GM23338 (cell line): ENCODE data around the gene SLC39A11. TPM values are rescaled to one million over a fixed set of nuclear protein-coding genes. Genes with fewer than 3 reads are reported as not detected.

Source experiments
- ATAC-seq: fragments of 200-7000 bp; cut with Tn5 transposase; 3 replicates; pipeline ENCODE4 v1.9.1; 2020
- DNase-seq: peaks from one replicate; pipeline ENCODE4 v3.0.0-alpha.2; 2015; ENCODE audit warnings: low spot score
- H2AFZ ChIP-seq: fragments of 200-600 bp; sonication (generic); 2 replicates; pipeline ENCODE4 v1.8.0; 2016; ENCODE audit warnings: antibody characterized with exemption, mild to moderate bottlenecking, moderate library complexity
- H3F3A ChIP-seq: fragments of 200-600 bp; sonication (generic); replicated peaks from 2 replicates; pipeline ENCODE4 v1.8.0; 2017; ENCODE audit warnings: antibody characterized with exemption, mixed run types, low read depth
- H3K27ac ChIP-seq: fragments of 200-600 bp; sonication (generic); 2 replicates; pipeline ENCODE4 v1.6.1; 2016; ENCODE audit warnings: low read depth
- H3K27me3 ChIP-seq: fragments of 200-600 bp; sonication (generic); 2 replicates; pipeline ENCODE4 v1.8.0; 2016; ENCODE audit warnings: mild to moderate bottlenecking, mixed run types, moderate library complexity; ENCODE audit not compliant: insufficient read depth
- H3K36me3 ChIP-seq: fragments of 200-600 bp; sonication (generic); 2 replicates; pipeline ENCODE4 v1.8.0; 2016; ENCODE audit warnings: mild to moderate bottlenecking; ENCODE audit not compliant: insufficient read depth
- H3K4me1 ChIP-seq: fragments of 200-600 bp; sonication (generic); 2 replicates; pipeline ENCODE4 v1.8.0; 2016; ENCODE audit warnings: mild to moderate bottlenecking, moderate library complexity; ENCODE audit not compliant: insufficient read depth
- H3K4me2 ChIP-seq: fragments of 200-600 bp; sonication (generic); 2 replicates; pipeline ENCODE4 v1.7.1; 2017; ENCODE audit warnings: mixed run types
- H3K4me3 ChIP-seq: fragments of 200-600 bp; sonication (generic); 2 replicates; pipeline ENCODE4 v1.6.1; 2016; ENCODE audit warnings: mixed run types
- H3K79me2 ChIP-seq: fragments of 200-600 bp; sonication (generic); replicated peaks from 2 replicates; pipeline ENCODE4 v1.8.0; 2017; ENCODE audit warnings: mild to moderate bottlenecking; ENCODE audit not compliant: insufficient read depth
- H3K9me2 ChIP-seq: fragments of 200-600 bp; sonication (generic); 2 replicates; pipeline ENCODE4 v1.8.0; 2017; ENCODE audit not compliant: insufficient read depth
- H4K20me1 ChIP-seq: fragments of 200-600 bp; sonication (generic); replicated peaks from 2 replicates; pipeline ENCODE4 v1.8.0; 2017; ENCODE audit warnings: mild to moderate bottlenecking; ENCODE audit not compliant: insufficient read depth
- H3K27ac Mint-ChIP-seq: 2 replicates; pipeline ENCODE4 v1.8.0; 2020; ENCODE audit warnings: inconsistent platforms, mild to moderate bottlenecking, moderate library complexity, mixed read lengths
- H3K27me3 Mint-ChIP-seq: 3 replicates; pipeline ENCODE4 v1.8.0; 2022; ENCODE audit warnings: low read depth, mild to moderate bottlenecking, moderate library complexity, mixed read lengths, inconsistent platforms; ENCODE audit not compliant: insufficient read depth, poor library complexity
- H3K36me3 Mint-ChIP-seq: 3 replicates; pipeline ENCODE4 v1.8.0; 2021; ENCODE audit warnings: low read depth, mild to moderate bottlenecking, inconsistent platforms, moderate library complexity, mixed read lengths
- H3K4me1 Mint-ChIP-seq: 3 replicates; pipeline ENCODE4 v1.8.0; 2020; ENCODE audit warnings: mild to moderate bottlenecking, inconsistent platforms, mixed read lengths
- H3K4me3 Mint-ChIP-seq: 3 replicates; pipeline ENCODE4 v1.8.0; 2021; ENCODE audit warnings: moderate library complexity, mild to moderate bottlenecking, inconsistent platforms, mixed read lengths
- H3K9me3 Mint-ChIP-seq: 3 replicates; pipeline ENCODE4 v1.8.0; 2020; ENCODE audit warnings: moderate library complexity, mild to moderate bottlenecking, inconsistent platforms, mixed read lengths
- CREB1 ChIP-seq: fragments of 250-450 bp; sonication (Bioruptor Pico); IDR thresholded peaks from 2 replicates; pipeline ENCODE4 v1.5.0; 2020; ENCODE audit warnings: low read depth, mild to moderate bottlenecking, moderate library complexity
- EZH2 ChIP-seq: fragments of 200-600 bp; sonication (generic); IDR thresholded peaks from one replicate; pipeline ENCODE4 v1.8.0; 2017; ENCODE audit warnings: antibody characterized with exemption, mild to moderate bottlenecking, low read depth; ENCODE audit not compliant: unreplicated experiment
- EZH2phosphoT487 ChIP-seq: fragments of 200-600 bp; sonication (generic); IDR thresholded peaks from one replicate; pipeline ENCODE4 v1.8.1; 2018; ENCODE audit warnings: antibody characterized with exemption; ENCODE audit not compliant: unreplicated experiment
- JUNB ChIP-seq: IDR thresholded peaks from one replicate; pipeline ENCODE4 v1.6.1; 2016; ENCODE audit warnings: antibody characterized with exemption; ENCODE audit not compliant: unreplicated experiment
- NANOG ChIP-seq: IDR thresholded peaks from 2 replicates; pipeline ENCODE4 v1.6.1; 2016; ENCODE audit warnings: antibody characterized with exemption, borderline replicate concordance
- POLR2AphosphoS5 ChIP-seq: IDR thresholded peaks from 2 replicates; pipeline ENCODE4 v1.6.1; 2016; ENCODE audit warnings: antibody characterized with exemption, low read depth
- STAT1 ChIP-seq: IDR thresholded peaks from one replicate; pipeline ENCODE4 v1.6.1; 2016; ENCODE audit warnings: antibody characterized with exemption; ENCODE audit not compliant: unreplicated experiment
- ZNF114 ChIP-seq: fragments of 250-450 bp; sonication (Bioruptor Pico); IDR thresholded peaks from 2 replicates; pipeline ENCODE4 v1.5.0; 2020; ENCODE audit warnings: mild to moderate bottlenecking, moderate library complexity
- ZNF331 ChIP-seq: fragments of 250-450 bp; sonication (Bioruptor Pico); IDR thresholded peaks from 2 replicates; pipeline ENCODE4 v1.5.0; 2020; ENCODE audit warnings: low read depth, mild to moderate bottlenecking, moderate library complexity
- polyA plus RNA-seq: library from polyadenylated mRNA; unstranded; fragments of >200 nt; fragmentation: Nextera tagmentation; extraction: Ambion mirVana; gene quantifications from 2 replicates; pipeline ENCODE4 v1.2.1, GENCODE V29; 2016
- total RNA-seq: library from RNA; depleted of rRNA; stranded (reverse); fragments of >200 nt; shearing (Covaris generic); gene quantifications from 2 replicates; pipeline ENCODE4 v1.2.3, GENCODE V29; 2014
- TF ChIP-seq, protein P1 (sequence below): IDR thresholded peaks from 2 replicates; pipeline ENCODE4 v1.6.1; 2016; ENCODE audit warnings: antibody characterized with exemption
- TF ChIP-seq, protein P2 (sequence below): fragments of 250-450 bp; sonication (Bioruptor Pico); IDR thresholded peaks from 2 replicates; pipeline ENCODE4 v1.5.0; 2020; ENCODE audit warnings: mild to moderate bottlenecking, moderate library complexity
- TF ChIP-seq, protein P3 (sequence below), 2 experiments: fragments of 200-600 bp in 1 of 2; sonication (generic) in 1 of 2; conservative IDR thresholded peaks; 2 replicates each; pipeline versions ENCODE4 v1.5.1 to v1.6.1; 2016 to 2017; ENCODE audit warnings: antibody characterized with exemption in 2 of 2, low read depth in 2 of 2, mild to moderate bottlenecking in 2 of 2, moderate library complexity in 1 of 2

The SLC39A11 gene
- total and polyA plus RNA-seq, 2 experiments from 2014 or later, result 10.8 to 18.1 TPM

DNA sequence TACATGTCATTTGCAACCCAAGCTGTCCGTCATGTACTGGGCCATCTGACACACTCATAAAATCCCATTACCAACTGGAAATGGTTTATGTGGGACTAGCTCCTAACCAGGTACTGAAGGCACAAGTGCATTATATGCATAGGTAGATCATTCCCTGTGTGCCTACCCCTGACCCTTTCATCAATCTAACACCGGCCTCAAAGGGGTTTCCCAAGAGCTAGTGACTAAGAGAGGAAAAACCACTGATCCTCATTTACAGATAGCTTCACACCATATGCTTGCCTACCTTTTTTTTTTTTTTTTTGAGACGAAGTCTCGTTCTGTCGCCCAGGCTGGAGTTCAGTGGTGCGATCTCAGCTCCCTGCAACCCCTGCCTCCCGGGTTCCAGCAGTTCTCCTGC, 449.8 kb downstream of the SLC39A11 start (continued):
- TF ChIP-seq CREB1 (CRISPR knock-in tag), result no peak
- TF ChIP-seq ZNF331 (CRISPR knock-in tag), result no peak
- no peak for TF ChIP-seq STAT1
- TF ChIP-seq, protein P1, sequence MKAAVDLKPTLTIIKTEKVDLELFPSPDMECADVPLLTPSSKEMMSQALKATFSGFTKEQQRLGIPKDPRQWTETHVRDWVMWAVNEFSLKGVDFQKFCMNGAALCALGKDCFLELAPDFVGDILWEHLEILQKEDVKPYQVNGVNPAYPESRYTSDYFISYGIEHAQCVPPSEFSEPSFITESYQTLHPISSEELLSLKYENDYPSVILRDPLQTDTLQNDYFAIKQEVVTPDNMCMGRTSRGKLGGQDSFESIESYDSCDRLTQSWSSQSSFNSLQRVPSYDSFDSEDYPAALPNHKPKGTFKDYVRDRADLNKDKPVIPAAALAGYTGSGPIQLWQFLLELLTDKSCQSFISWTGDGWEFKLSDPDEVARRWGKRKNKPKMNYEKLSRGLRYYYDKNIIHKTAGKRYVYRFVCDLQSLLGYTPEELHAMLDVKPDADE, result no peak

DNA sequence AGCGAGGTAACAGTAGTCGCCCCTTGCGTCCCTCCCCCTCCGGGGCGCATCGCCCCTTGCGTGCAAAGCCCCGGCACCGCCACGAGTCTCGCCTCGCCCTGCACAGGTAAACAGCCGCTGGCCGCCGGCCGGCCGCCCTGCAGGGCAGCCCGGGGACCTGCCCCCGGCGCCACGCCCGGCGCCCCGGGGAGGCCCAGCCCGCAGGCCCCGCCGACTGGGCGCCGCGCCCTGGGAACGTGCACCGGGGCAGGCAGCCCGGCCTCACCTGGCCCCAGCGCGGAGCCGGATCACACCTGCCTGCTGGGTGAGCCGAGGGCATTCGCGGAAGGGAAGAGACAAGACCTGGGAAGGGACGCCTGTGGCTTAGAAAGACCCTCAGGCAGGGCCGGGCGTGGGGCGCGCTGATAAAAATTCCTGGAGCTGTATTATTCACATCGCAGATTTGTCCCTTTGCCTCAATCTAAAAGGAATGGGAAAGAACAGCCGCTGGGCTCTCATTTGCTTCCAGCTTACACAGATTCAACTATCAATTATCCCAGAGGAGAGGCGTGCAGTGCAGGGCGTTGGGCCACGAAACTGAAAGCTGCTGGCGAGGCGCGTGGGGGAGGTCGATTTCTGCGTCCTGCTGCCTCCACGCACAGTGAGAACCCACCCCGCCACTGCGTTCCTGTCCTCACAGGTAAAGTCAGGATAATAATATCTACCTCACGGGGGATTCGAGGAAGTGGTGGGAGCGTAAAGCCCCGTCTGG, 451.9 kb downstream of the SLC39A11 start:
- no peak overlapping the region; the same call in 1 of the 2 replicates for H3K27ac Mint-ChIP-seq
- no peak overlapping the region; the same call in 1 of the 2 replicates for H3K4me2 ChIP-seq
- H3K27ac ChIP-seq, result no peak overlapping the region
- ATAC-seq (peak; percentile 81), DNase-seq (peak; percentile 31)
- H4K20me1 ChIP-seq, result no peaks in the 10 kb centered on the region
- H3K36me3 Mint-ChIP-seq, result no peaks in the 10 kb centered on the region
- H3K4me1 Mint-ChIP-seq, result no peaks in the 10 kb centered on the region; the same call in 2 of the 3 replicates
- no peaks in the 10 kb centered on the region for H3K79me2 ChIP-seq
- no peak overlapping the region for H2AFZ ChIP-seq
- H3K4me3 Mint-ChIP-seq, result no peak overlapping the region
- peaks cover 6% of the 10 kb centered on the region for H3K27me3 Mint-ChIP-seq
- no peaks in the 10 kb centered on the region for H3K36me3 ChIP-seq
- no peaks in the 10 kb centered on the region for H3K4me1 ChIP-seq
- H3K9me3 Mint-ChIP-seq, result no peaks in the 10 kb centered on the region
- H3K9me2 ChIP-seq, result 0 out of 2 replicates have a peak, but pooled peaks cover 4% of the 10 kb centered on the region
- H3K4me3 ChIP-seq, result 0 out of 2 replicates have a peak overlapping the region, but pooled peaks have one; percentile 17
- H3K27me3 ChIP-seq, result no peaks in the 10 kb centered on the region
- no peaks in the 10 kb centered on the region for H3F3A ChIP-seq
- no peak for TF ChIP-seq EZH2
- TF ChIP-seq, protein P1, result no peak
- no peak for TF ChIP-seq ZNF331 (CRISPR knock-in tag)
- no peak for TF ChIP-seq JUNB
- TF ChIP-seq STAT1, result no peak
- TF ChIP-seq, protein P2, sequence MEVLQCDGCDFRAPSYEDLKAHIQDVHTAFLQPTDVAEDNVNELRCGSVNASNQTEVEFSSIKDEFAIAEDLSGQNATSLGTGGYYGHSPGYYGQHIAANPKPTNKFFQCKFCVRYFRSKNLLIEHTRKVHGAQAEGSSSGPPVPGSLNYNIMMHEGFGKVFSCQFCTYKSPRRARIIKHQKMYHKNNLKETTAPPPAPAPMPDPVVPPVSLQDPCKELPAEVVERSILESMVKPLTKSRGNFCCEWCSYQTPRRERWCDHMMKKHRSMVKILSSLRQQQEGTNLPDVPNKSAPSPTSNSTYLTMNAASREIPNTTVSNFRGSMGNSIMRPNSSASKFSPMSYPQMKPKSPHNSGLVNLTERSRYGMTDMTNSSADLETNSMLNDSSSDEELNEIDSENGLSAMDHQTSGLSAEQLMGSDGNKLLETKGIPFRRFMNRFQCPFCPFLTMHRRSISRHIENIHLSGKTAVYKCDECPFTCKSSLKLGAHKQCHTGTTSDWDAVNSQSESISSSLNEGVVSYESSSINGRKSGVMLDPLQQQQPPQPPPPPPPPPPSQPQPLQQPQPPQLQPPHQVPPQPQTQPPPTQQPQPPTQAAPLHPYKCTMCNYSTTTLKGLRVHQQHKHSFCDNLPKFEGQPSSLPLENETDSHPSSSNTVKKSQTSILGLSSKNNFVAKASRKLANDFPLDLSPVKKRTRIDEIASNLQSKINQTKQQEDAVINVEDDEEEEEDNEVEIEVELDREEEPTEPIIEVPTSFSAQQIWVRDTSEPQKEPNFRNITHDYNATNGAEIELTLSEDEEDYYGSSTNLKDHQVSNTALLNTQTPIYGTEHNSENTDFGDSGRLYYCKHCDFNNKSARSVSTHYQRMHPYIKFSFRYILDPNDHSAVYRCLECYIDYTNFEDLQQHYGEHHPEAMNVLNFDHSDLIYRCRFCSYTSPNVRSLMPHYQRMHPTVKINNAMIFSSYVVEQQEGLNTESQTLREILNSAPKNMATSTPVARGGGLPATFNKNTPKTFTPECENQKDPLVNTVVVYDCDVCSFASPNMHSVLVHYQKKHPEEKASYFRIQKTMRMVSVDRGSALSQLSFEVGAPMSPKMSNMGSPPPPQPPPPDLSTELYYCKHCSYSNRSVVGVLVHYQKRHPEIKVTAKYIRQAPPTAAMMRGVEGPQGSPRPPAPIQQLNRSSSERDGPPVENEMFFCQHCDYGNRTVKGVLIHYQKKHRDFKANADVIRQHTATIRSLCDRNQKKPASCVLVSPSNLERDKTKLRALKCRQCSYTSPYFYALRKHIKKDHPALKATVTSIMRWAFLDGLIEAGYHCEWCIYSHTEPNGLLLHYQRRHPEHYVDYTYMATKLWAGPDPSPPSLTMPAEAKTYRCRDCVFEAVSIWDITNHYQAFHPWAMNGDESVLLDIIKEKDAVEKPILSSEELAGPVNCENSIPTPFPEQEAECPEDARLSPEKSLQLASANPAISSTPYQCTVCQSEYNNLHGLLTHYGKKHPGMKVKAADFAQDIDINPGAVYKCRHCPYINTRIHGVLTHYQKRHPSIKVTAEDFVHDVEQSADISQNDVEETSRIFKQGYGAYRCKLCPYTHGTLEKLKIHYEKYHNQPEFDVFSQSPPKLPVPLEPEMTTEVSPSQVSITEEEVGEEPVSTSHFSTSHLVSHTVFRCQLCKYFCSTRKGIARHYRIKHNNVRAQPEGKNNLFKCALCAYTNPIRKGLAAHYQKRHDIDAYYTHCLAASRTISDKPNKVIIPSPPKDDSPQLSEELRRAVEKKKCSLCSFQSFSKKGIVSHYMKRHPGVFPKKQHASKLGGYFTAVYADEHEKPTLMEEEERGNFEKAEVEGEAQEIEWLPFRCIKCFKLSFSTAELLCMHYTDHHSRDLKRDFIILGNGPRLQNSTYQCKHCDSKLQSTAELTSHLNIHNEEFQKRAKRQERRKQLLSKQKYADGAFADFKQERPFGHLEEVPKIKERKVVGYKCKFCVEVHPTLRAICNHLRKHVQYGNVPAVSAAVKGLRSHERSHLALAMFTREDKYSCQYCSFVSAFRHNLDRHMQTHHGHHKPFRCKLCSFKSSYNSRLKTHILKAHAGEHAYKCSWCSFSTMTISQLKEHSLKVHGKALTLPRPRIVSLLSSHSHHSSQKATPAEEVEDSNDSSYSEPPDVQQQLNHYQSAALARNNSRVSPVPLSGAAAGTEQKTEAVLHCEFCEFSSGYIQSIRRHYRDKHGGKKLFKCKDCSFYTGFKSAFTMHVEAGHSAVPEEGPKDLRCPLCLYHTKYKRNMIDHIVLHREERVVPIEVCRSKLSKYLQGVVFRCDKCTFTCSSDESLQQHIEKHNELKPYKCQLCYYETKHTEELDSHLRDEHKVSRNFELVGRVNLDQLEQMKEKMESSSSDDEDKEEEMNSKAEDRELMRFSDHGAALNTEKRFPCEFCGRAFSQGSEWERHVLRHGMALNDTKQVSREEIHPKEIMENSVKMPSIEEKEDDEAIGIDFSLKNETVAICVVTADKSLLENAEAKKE (CRISPR knock-in tag), result no peak
- TF ChIP-seq, protein P3, sequence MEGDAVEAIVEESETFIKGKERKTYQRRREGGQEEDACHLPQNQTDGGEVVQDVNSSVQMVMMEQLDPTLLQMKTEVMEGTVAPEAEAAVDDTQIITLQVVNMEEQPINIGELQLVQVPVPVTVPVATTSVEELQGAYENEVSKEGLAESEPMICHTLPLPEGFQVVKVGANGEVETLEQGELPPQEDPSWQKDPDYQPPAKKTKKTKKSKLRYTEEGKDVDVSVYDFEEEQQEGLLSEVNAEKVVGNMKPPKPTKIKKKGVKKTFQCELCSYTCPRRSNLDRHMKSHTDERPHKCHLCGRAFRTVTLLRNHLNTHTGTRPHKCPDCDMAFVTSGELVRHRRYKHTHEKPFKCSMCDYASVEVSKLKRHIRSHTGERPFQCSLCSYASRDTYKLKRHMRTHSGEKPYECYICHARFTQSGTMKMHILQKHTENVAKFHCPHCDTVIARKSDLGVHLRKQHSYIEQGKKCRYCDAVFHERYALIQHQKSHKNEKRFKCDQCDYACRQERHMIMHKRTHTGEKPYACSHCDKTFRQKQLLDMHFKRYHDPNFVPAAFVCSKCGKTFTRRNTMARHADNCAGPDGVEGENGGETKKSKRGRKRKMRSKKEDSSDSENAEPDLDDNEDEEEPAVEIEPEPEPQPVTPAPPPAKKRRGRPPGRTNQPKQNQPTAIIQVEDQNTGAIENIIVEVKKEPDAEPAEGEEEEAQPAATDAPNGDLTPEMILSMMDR (conservative IDR thresholded peaks at IDR 0.05; ENCODE audit: low read depth in 2 of 2), result no peak
- no peak for TF ChIP-seq ZNF114 (CRISPR knock-in tag)
- TF ChIP-seq NANOG, result no peak
- no peak for TF ChIP-seq POLR2AphosphoS5
- TF ChIP-seq CREB1 (CRISPR knock-in tag), result no peak
- TF ChIP-seq EZH2phosphoT487, result no peak
